Kidney capillary endothelial cell (primary cell): ENCODE measurements around the gene GADD45A.
"Not testable (repeated sequence)": the region's sequence is repeated elsewhere in the genome, so short reads cannot be mapped to it uniquely, and the experiment has no call there.

Source experiments
- DNase-seq: peaks from one replicate; pipeline ENCODE4 v3.0.0-alpha.2; 2018; ENCODE audit warnings: low spot score

GADD45A gene

GRCh38 chr1:67721650-67722291 lies 36.8 kb downstream of the GADD45A start:
- no peak for DNase-seq

DNA sequence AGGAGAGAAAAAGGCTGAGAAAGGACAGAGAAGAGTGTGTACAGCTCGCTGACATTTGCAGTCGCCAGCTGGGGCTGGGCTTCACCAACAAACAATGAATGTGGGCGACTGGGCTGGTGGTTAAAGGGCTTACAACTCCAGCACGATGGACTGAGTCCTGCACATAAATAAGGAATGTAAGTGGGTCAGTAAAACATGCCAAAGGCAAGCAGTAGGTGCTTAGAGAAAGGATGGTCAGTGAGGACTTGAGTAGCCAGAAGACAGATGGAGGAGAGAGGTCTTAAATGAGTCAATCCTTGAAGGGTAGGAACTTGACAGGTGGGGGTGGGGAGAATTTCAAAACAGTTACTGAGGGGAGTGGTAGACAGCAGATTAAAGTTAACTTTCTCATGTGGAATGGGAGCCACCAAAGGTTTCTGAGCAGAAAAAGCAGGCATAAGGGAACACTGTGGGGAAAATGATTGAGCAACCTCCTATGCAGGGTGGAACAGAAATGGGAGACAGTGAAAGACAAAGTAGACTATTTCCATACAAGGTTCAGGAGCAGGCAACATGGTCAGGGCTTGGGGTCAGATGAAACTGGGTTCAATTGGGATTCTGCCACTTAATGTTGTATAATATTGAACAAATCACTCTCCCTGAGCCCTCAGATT lies 37.4 kb downstream of the GADD45A start:
- no peak for DNase-seq

DNA sequence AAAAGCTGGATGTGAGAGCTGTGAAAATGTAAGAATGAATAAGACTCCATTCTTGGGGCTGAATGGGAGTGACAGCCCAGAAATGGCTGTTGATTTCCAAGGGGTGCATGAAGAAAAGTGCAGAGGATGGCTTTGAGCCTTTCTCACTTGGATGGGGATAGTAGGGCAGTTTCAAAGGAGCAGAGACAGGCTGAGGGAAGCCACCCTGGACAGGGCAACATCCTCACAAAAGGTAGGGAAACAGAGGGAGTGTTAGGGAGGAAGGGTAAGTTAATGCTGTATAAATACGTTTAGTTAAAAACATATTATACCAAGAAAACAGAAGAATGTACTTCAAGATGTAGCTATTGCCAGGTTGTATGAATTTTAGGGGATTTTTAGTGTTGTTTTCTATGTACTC lies 38.1 kb downstream of the GADD45A start:
- no peak for DNase-seq

GRCh38 chr1:67723620-67724019 lies 38.6 kb downstream of the GADD45A start:
- peak; percentile 90 for DNase-seq

DNA sequence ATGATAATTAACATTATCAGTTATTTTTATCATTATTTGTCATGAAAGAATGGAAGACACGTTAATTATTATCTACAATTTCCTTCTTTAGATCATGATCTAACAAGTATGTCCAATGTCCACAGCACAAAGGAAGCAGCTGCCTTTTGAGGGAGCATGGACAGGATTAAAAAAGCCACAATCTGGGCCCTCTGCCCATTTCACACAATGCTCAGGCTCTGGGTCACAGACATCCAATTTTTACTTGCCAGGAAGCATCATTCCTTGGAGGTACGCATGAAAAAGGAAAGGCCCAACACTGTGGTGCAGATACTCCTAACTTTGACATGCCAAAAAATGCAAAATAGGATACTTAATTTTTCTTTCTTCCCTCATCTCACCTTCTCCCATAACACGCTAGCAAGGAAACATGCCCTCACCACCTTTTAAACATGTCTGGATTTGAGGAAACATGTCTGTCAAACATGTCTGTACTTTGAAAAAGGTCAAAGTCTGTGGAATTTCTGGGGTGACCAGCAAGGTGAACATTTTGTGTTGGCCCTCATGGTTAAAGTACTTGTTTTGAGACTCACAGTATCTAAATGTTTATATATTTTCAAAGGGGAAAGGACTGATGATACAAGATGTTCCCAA lies 40.0 kb downstream of the GADD45A start:
- peak; percentile 83 for DNase-seq

GRCh38 chr1:67726224-67726623 lies 41.2 kb downstream of the GADD45A start:
- peak; percentile 95 for DNase-seq

DNA sequence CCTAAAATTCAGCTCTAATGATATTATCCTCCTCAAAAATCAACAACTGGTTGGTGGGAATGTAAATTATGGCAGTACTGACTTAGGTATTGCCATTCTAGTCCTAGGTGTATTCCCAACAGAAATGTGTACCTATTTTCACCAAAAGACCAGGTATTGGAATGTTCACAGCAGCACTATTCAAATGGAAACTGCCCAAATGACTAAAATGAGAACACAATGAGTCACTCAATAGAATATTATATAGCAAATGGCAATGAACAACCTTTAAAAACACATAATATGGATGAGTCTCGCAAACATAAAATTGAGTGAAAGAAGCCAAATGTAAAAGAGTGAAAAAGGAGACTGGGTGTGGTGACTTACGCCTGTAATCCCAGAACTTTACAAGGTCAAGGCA lies 44.9 kb downstream of the GADD45A start:
- no peak for DNase-seq

GRCh38 chr1:67730312-67730711 lies 45.3 kb downstream of the GADD45A start:
- DNase-seq: not testable (repeated sequence)

- no peak for DNase-seq
These were observed 46.3 kb downstream of the GADD45A start for GRCh38 chr1:67731322-67731721.

DNA sequence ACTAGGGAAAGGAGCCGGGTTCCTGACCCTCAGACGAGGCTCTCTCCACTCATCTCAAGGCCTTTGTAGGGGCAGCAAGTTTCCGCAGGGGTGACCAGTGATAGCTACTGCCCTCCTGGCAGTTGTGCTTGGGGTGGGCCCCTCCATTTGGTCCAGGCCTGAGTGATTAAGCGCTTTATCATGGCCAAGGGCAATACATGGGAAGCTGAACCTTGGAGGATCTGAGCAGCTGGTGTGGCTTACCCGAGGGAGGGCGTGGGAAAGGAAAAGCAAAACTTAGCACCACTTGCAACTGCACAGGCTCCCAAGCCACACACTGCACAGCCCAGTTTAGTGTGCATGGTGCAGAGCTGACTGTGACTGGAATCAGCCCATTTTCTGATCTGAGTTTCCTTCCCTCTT lies 47.8 kb downstream of the GADD45A start:
- DNase-seq: no peak

GRCh38 chr1:67733681-67734322 lies 48.8 kb downstream of the GADD45A start:
- DNase-seq: no peak

GRCh38 chr1:67734323-67734690 lies 49.3 kb downstream of the GADD45A start:
- no peak for DNase-seq

DNA sequence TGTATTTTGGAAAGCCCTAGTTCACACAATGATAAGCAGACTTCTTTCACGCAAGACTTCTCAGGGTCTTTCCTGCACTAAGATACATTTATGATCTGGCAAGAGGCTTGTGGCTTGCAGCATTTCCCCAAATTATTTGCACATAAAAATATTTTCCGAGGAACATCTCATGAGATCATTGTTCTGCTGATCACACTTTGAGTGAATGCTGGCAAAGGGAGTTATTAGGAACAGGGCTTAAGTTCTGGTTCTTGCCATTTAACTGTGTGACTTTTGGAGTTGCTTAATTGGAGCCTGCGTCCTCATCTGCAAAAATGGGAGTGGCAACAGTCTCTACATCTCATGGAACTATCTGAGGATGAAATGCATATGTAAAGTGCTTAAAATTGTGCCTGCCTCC lies 50.2 kb downstream of the GADD45A start:
- DNase-seq: no peak

- peak; percentile 94 for DNase-seq
These were observed 51.0 kb downstream of the GADD45A start for GRCh38 chr1:67735806-67736627.

GRCh38 chr1:67736750-67737149 lies 51.7 kb downstream of the GADD45A start:
- DNase-seq: no peak

DNA sequence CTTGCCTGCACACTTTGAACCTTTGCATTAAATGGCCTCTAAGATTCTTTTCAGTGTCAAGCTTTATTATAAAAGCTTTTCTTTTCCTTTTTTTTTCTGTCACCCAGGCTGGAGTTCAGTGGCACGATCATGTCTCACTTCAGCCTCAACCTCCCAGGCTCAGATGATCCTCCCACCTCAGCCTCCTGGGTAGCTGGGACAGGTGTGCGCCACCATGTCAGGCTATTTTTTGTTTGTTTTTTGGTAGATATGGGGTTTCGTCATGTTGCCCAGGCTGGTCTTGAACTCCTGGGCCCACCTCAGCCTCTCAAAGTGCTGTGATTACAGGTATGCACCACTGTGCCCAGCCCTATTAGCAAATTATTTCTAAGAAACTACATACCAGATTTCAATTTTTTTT lies 52.9 kb downstream of the GADD45A start:
- no peak for DNase-seq
